Prostate gland (tissue), 2 donors: ENCODE data around the gene TBCK. TPM values are rescaled to one million over a fixed set of nuclear protein-coding genes. Genes with fewer than 3 reads are reported as not detected.
A peak's percentile ranks its signal among the peaks of the same experiment; 100 is the strongest.

Source experiments
- DNase-seq: peaks from one replicate; pipeline ENCODE4 v3.0.0-alpha.2; 2019; ENCODE audit warnings: low spot score
- H3K27ac ChIP-seq, 2 donors: fragments of 200-600 bp; sonication (generic); 2 replicates each; pipeline ENCODE4 v1.5.1; 2017 to 2019
- H3K27me3 ChIP-seq: fragments of 200-600 bp; sonication (generic); replicated peaks from 2 replicates; pipeline ENCODE4 v1.5.1; 2019; ENCODE audit not compliant: insufficient read depth
- H3K36me3 ChIP-seq, 2 donors: fragments of 200-600 bp; sonication (generic); 1 replicate in 1 of 2; 2 replicates in 1 of 2; pipeline versions ENCODE4 v1.5.1 to v1.8.1; 2017 to 2019
- H3K4me1 ChIP-seq: fragments of 200-600 bp; sonication (generic); replicated peaks from 2 replicates; pipeline ENCODE4 v1.5.1; 2019
- H3K4me3 ChIP-seq, 2 donors: fragments of 200-600 bp; sonication (generic); 2 replicates each; pipeline ENCODE4 v1.5.1; 2017 to 2019
- H3K9me3 ChIP-seq: fragments of 200-600 bp; sonication (generic); 2 replicates; pipeline ENCODE4 v1.5.1; 2017
- CTCF ChIP-seq, 4 experiments: fragments of 200-600 bp in 2 of 4; fragments of 450-650 bp in 2 of 4; sonication (generic) in 2 of 4; IDR thresholded peaks; 1 replicate in 3 of 4; 2 replicates in 1 of 4; pipeline ENCODE4 v1.5.1; 2016 to 2019; ENCODE audit warnings: antibody characterized with exemption in 4 of 4, mild to moderate bottlenecking in 2 of 4, moderate library complexity in 2 of 4
- POLR2A ChIP-seq: fragments of 450-650 bp; IDR thresholded peaks from one replicate; pipeline ENCODE4 v1.6.1; 2016; ENCODE audit warnings: antibody characterized with exemption, mild to moderate bottlenecking
- POLR2AphosphoS5 ChIP-seq: sonication (generic); formaldehyde crosslinking; IDR thresholded peaks from one replicate; pipeline ENCODE4 v1.6.1; 2017; ENCODE audit warnings: antibody characterized with exemption
- WGBS: methylation state at CpG from one replicate; pipeline ENCODE4 v1.1.5; 2018; 5-methylcytosine and 5-hydroxymethylcytosine counted together
- intact Hi-C: fragments of 100-400 bp; cut with DNase I; formaldehyde crosslinking; loops from one replicate; pipeline ENCODE4 v1.14.2; 2022
- total RNA-seq, 2 donors: library from RNA; depleted of rRNA; stranded (reverse); fragments of >200 nt; gene quantifications; one replicate each; pipeline ENCODE4 v1.1.0, GENCODE V29; 2016

The TBCK gene
- total RNA-seq, 2 donors from 2014 or later = 29.8 to 32.3 TPM

GRCh38 chr4:106317815-106318214 is 1.8 kb upstream of the TBCK start:
- Histone ChIP-seq H3K4me1 (peaks cover 8% of the 10 kb centered on the region), H3K27me3 (no peaks in the 10 kb centered on the region), H3K9me3 (no peaks in the 10 kb centered on the region), H3K27ac (no peak overlapping the region), H3K36me3 (no peaks in the 10 kb centered on the region), H3K4me3 (no peak overlapping the region)
- intact Hi-C loops = no loop called here
- TF ChIP-seq POLR2A = no peak
- 70% methylated on average over 1 of the region's 1 CpG for WGBS
- DNase-seq = no peak

DNA sequence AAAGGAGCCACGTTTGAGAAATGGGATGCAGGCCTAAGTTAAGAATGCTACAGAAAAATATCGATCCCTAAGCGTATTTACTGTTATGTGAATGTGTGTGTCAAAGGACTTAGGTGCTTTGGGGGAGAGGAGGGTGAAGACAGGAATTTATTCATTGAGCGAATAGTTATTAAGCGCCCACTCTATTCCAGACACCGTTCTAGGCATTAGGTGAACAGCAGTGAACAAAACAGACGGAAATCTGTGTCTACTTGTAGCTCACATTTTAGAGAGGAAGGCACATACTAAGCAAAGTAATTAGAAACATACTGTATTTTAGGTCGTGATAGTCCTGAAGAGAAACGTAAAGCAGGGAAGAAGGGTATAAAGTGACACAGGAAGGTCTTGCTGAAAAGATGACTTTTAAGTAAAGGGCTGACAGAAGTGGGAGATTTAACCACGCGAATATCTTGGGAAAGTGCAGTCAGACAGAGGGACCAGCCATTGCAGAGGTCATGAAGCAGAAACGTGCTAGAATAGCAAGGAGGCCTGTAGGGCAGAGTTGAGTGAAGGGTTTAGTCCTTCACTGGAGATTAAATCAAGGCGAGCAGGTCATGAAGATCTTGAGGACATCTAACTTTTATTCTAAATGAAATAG is 882 bp upstream of the TBCK start:
- no peaks in the 10 kb centered on the region for H3K27me3 ChIP-seq
- H3K4me3 ChIP-seq = peak overlapping the region; percentile 63 to 75
- H3K27ac ChIP-seq = peak overlapping the region; percentile 90 to 92
- WGBS = 2% methylated on average over 13 of the region's 13 CpGs
- intact Hi-C loops = no loop called here
- H3K36me3 ChIP-seq = no peaks in the 10 kb centered on the region
- H3K4me1 ChIP-seq = peaks cover 8% of the 10 kb centered on the region
- no peaks in the 10 kb centered on the region for H3K9me3 ChIP-seq
- no peak for DNase-seq
- TF ChIP-seq CTCF (IDR thresholded peaks at IDR 0.05) (no peak), POLR2AphosphoS5 (no peak), POLR2A (no peak)

- no peak for TF ChIP-seq POLR2AphosphoS5
- no peak for TF ChIP-seq POLR2A
- no peak for TF ChIP-seq CTCF (IDR thresholded peaks at IDR 0.05)
- intact Hi-C loops = no loop called here
- peak overlapping the region; percentile 90 to 92 for H3K27ac ChIP-seq
- peaks cover 8% of the 10 kb centered on the region for H3K4me1 ChIP-seq
- peak overlapping the region; percentile 63 to 75 for H3K4me3 ChIP-seq
- DNase-seq = peak; percentile 39
- WGBS = 1% methylated on average over 13 of the region's 13 CpGs
- H3K36me3 ChIP-seq = no peaks in the 10 kb centered on the region
- no peaks in the 10 kb centered on the region for H3K27me3 ChIP-seq
- no peaks in the 10 kb centered on the region for H3K9me3 ChIP-seq
Observed at GRCh38 chr4:106315476-106315967, 487 bp downstream of the TBCK start.

- WGBS = 35% methylated on average over 6 of the region's 6 CpGs
- no peak for DNase-seq
- Histone ChIP-seq H3K9me3 (no peaks in the 10 kb centered on the region), H3K27me3 (no peaks in the 10 kb centered on the region), H3K4me3 (peak overlapping the region; percentile 63 to 75), H3K4me1 (peaks cover 8% of the 10 kb centered on the region), H3K36me3 (no peaks in the 10 kb centered on the region), H3K27ac (peak overlapping the region in 1 of 2 donors; percentile 90)
- TF ChIP-seq CTCF (IDR thresholded peaks at IDR 0.05) (no peak), POLR2A (no peak), POLR2AphosphoS5 (no peak)
- intact Hi-C loops = no loop called here
Observed at GRCh38 chr4:106314960-106315359, 1.0 kb downstream of the TBCK start.

- H3K27ac ChIP-seq = no peak overlapping the region
- H3K9me3 ChIP-seq = no peaks in the 10 kb centered on the region
- WGBS = 83% methylated on average over 3 of the region's 3 CpGs
- no peaks in the 10 kb centered on the region for H3K36me3 ChIP-seq
- H3K27me3 ChIP-seq = no peaks in the 10 kb centered on the region
- TF ChIP-seq CTCF (IDR thresholded peaks at IDR 0.05) (no peak), POLR2A (no peak), POLR2AphosphoS5 (no peak)
- no peak overlapping the region for H3K4me3 ChIP-seq
- DNase-seq = no peak
- intact Hi-C loops = no loop called here
- peaks cover 8% of the 10 kb centered on the region for H3K4me1 ChIP-seq
Observed at GRCh38 chr4:106312997-106313522, 2.9 kb downstream of the TBCK start.
